CD4-positive, alpha-beta T cell treated with Interleukin-6 for 4 hours (primary cell): Measurements from ENCODE around the gene GNAL.
A peak's percentile ranks its signal among the peaks of the same experiment; 100 is the strongest.

Source experiments
- DNase-seq: peaks from one replicate; pipeline ENCODE4 v3.0.0-alpha.2; 2020; ENCODE audit warnings: mixed read lengths

GNAL gene

GRCh38 chr18:11857177-11857887, 168.3 kb downstream of the GNAL start:
- DNase-seq: no peak

GRCh38 chr18:11859282-11859830, 170.3 kb downstream of the GNAL start:
- no peak for DNase-seq

GRCh38 chr18:11859903-11860407, 170.9 kb downstream of the GNAL start:
- no peak for DNase-seq

GRCh38 chr18:11860594-11861450, 171.8 kb downstream of the GNAL start:
- no peak for DNase-seq

- DNase-seq: no peak
Measured at GRCh38 chr18:11861583-11862288, 172.7 kb downstream of the GNAL start.

- no peak for DNase-seq
Measured at GRCh38 chr18:11862468-11863137, 173.5 kb downstream of the GNAL start.

- no peak for DNase-seq
Measured at GRCh38 chr18:11864471-11864870, 175.4 kb downstream of the GNAL start.

- no peak for DNase-seq
Measured at GRCh38 chr18:11865071-11865470, 176.0 kb downstream of the GNAL start.

- DNase-seq: no peak
Measured at GRCh38 chr18:11866329-11866728, 177.3 kb downstream of the GNAL start.

GRCh38 chr18:11866764-11867163, 177.7 kb downstream of the GNAL start:
- DNase-seq: no peak

- DNase-seq: no peak
Measured at GRCh38 chr18:11868230-11868629, 179.2 kb downstream of the GNAL start.

- no peak for DNase-seq
Measured at GRCh38 chr18:11871501-11871900, 182.4 kb downstream of the GNAL start.

GRCh38 chr18:11872479-11873136, 183.5 kb downstream of the GNAL start:
- DNase-seq: peak; percentile 17

- DNase-seq: no peak
Measured at GRCh38 chr18:11873670-11874340, 184.7 kb downstream of the GNAL start.

- DNase-seq: no peak
Measured at GRCh38 chr18:11874676-11875075, 185.6 kb downstream of the GNAL start.

GRCh38 chr18:11877497-11878135, 188.6 kb downstream of the GNAL start:
- no peak for DNase-seq

GRCh38 chr18:11880586-11881304, 191.7 kb downstream of the GNAL start:
- no peak for DNase-seq

GRCh38 chr18:11882636-11883035, 193.6 kb downstream of the GNAL start:
- no peak for DNase-seq

GRCh38 chr18:11883153-11883552, 194.1 kb downstream of the GNAL start:
- no peak for DNase-seq

- DNase-seq: no peak
Measured at GRCh38 chr18:11884396-11885030, 195.4 kb downstream of the GNAL start.
